GM12892 (cell line): ENCODE data around the gene CEP350.

Experiments
- POLR2A ChIP-seq: IDR thresholded peaks from 2 replicates; pipeline ENCODE4 v1.6.1; 2011; ENCODE audit warnings: low read depth, low read length, control low read depth
- POLR2AphosphoS5 ChIP-seq: IDR thresholded peaks from 2 replicates; pipeline ENCODE4 v1.6.1; 2011; ENCODE audit warnings: low read depth, low read length, control low read depth

DNA sequence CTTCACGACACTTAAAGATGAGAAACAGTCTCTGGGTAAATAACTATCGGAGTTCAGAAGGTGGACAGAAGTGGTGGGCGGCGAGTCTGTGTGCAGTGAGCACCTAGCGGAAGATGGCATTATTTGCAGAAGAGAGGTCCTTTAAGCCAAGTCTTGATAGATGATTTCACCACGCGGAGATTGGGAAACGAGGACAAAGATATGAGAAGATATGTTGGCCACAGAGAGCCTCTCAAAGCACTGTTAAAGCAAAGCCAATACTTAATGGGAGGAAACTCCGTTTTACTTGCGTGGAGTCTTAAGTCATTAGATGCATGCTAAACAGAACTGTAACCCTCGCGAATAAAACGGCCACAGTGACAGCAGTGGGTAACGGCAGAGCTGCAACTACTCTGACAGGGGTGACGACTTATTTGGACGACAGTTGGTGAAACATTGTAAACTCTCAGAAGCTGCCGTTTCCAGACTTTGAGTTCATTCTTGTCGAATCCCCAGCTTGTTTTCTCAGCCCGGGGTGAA lies 577 bp upstream of the CEP350 start:
- TF ChIP-seq POLR2A (no peak; the same call in 1 of the 2 replicates), POLR2AphosphoS5 (no peak)
